ENCODE measurements around the gene CD22.

CD22 gene

GRCh38 chr19:35301961-35302360, 27.0 kb upstream of the CD22 start:
- H3K36me3 ChIP-seq (replicated peaks; ENCODE audit: insufficient read depth, low read length) = no peaks in the 10 kb centered on the region
- no peaks in the 10 kb centered on the region for H4K20me1 ChIP-seq (ENCODE audit: insufficient read depth, low read length)
- no peak overlapping the region for H3K4me2 ChIP-seq (ENCODE audit: low read depth, low read length)
- DNase-seq = no peak
- no peaks in the 10 kb centered on the region for H3F3A ChIP-seq (ENCODE audit: insufficient read depth, low read length)
- peaks cover 33% of the 10 kb centered on the region for H3K27me3 ChIP-seq (replicated peaks; ENCODE audit: insufficient read depth, low read length)
- no peaks in the 10 kb centered on the region for H3K79me2 ChIP-seq (ENCODE audit: low read length)
- H3K4me1 ChIP-seq (ENCODE audit: low read length) = 0 out of 2 replicates have a peak, but pooled peaks cover 4% of the 10 kb centered on the region
- H3K4me3 ChIP-seq (ENCODE audit: low read length) = no peak overlapping the region
- H2AFZ ChIP-seq (ENCODE audit: low read length) = no peak overlapping the region
- no peaks in the 10 kb centered on the region for H3K9me3 ChIP-seq (replicated peaks; ENCODE audit: insufficient read depth, low read length)
- no peak for TF ChIP-seq EZH2 (optimal IDR thresholded peaks at IDR 0.05; ENCODE audit: low read depth, low read length)
- TF ChIP-seq CTCF (IDR thresholded peaks at IDR 0.05; ENCODE audit: low read length) = no peak
- TF ChIP-seq EZH2phosphoT487 (IDR thresholded peaks at IDR 0.05; ENCODE audit: low read length) = no peak
- no peak overlapping the region for H3K27ac ChIP-seq (ENCODE audit: low read length)
- H3K9me2 ChIP-seq (replicated peaks; ENCODE audit: insufficient read depth, low read length) = no peaks in the 10 kb centered on the region
- no peak overlapping the region for H3K9ac ChIP-seq (ENCODE audit: low read length)

GRCh38 chr19:35302446-35302845, 26.5 kb upstream of the CD22 start:
- H3K9ac ChIP-seq (ENCODE audit: low read length) = no peak overlapping the region
- no peak overlapping the region for H2AFZ ChIP-seq (ENCODE audit: low read length)
- no peaks in the 10 kb centered on the region for H4K20me1 ChIP-seq (ENCODE audit: insufficient read depth, low read length)
- peaks cover 33% of the 10 kb centered on the region for H3K27me3 ChIP-seq (replicated peaks; ENCODE audit: insufficient read depth, low read length)
- H3K79me2 ChIP-seq (ENCODE audit: low read length) = no peaks in the 10 kb centered on the region
- 0 out of 2 replicates have a peak, but pooled peaks cover under 1% of the 10 kb centered on the region for H3K4me1 ChIP-seq (ENCODE audit: low read length)
- H3K4me2 ChIP-seq (ENCODE audit: low read depth, low read length) = no peak overlapping the region
- H3F3A ChIP-seq (ENCODE audit: insufficient read depth, low read length) = no peaks in the 10 kb centered on the region
- no peaks in the 10 kb centered on the region for H3K9me3 ChIP-seq (replicated peaks; ENCODE audit: insufficient read depth, low read length)
- H3K27ac ChIP-seq (ENCODE audit: low read length) = no peak overlapping the region
- DNase-seq = no peak
- H3K36me3 ChIP-seq (replicated peaks; ENCODE audit: insufficient read depth, low read length) = no peaks in the 10 kb centered on the region
- H3K9me2 ChIP-seq (replicated peaks; ENCODE audit: insufficient read depth, low read length) = no peaks in the 10 kb centered on the region
- H3K4me3 ChIP-seq (ENCODE audit: low read length) = no peak overlapping the region
- TF ChIP-seq EZH2phosphoT487 (IDR thresholded peaks at IDR 0.05; ENCODE audit: low read length) (no peak), EZH2 (optimal IDR thresholded peaks at IDR 0.05; ENCODE audit: low read depth, low read length) (no peak), CTCF (IDR thresholded peaks at IDR 0.05; ENCODE audit: low read length) (no peak)

GRCh38 chr19:35303357-35303915, 25.6 kb upstream of the CD22 start:
- Histone ChIP-seq H3K9me2 (replicated peaks; ENCODE audit: insufficient read depth, low read length) (no peaks in the 10 kb centered on the region), H3K27me3 (replicated peaks; ENCODE audit: insufficient read depth, low read length) (peaks cover 35% of the 10 kb centered on the region), H2AFZ (ENCODE audit: low read length) (no peak overlapping the region), H3K4me3 (ENCODE audit: low read length) (no peak overlapping the region), H4K20me1 (ENCODE audit: insufficient read depth, low read length) (no peaks in the 10 kb centered on the region), H3K4me1 (ENCODE audit: low read length) (no peaks in the 10 kb centered on the region), H3K9ac (ENCODE audit: low read length) (no peak overlapping the region), H3K4me2 (ENCODE audit: low read depth, low read length) (no peak overlapping the region), H3K79me2 (ENCODE audit: low read length) (no peaks in the 10 kb centered on the region), H3F3A (ENCODE audit: insufficient read depth, low read length) (no peaks in the 10 kb centered on the region), H3K36me3 (replicated peaks; ENCODE audit: insufficient read depth, low read length) (no peaks in the 10 kb centered on the region), H3K9me3 (replicated peaks; ENCODE audit: insufficient read depth, low read length) (no peaks in the 10 kb centered on the region), H3K27ac (ENCODE audit: low read length) (no peak overlapping the region)
- TF ChIP-seq EZH2phosphoT487 (IDR thresholded peaks at IDR 0.05; ENCODE audit: low read length) (no peak), CTCF (IDR thresholded peaks at IDR 0.05; ENCODE audit: low read length) (no peak), EZH2 (optimal IDR thresholded peaks at IDR 0.05; ENCODE audit: low read depth, low read length) (no peak)
- DNase-seq = no peak
